Endothelial cell (in vitro differentiated cells): ENCODE results near the gene RECQL5. TPM values are rescaled to one million over a fixed set of nuclear protein-coding genes. Genes with fewer than 3 reads are reported as not detected.

Source experiments
- DNase-seq: peaks from one replicate; pipeline ENCODE4 v3.0.0; 2021; ENCODE audit warnings: low spot score
- H3K27ac Mint-ChIP-seq: one replicate; pipeline ENCODE4 v1.8.0; 2021; ENCODE audit warnings: mixed read lengths, inconsistent platforms; ENCODE audit not compliant: unreplicated experiment
- H3K27me3 Mint-ChIP-seq: one replicate; pipeline ENCODE4 v1.8.0; 2021; ENCODE audit warnings: mild to moderate bottlenecking, moderate library complexity, mixed read lengths, inconsistent platforms; ENCODE audit not compliant: unreplicated experiment
- H3K36me3 Mint-ChIP-seq: one replicate; pipeline ENCODE4 v1.8.0; 2021; ENCODE audit warnings: mild to moderate bottlenecking, low read depth, mixed read lengths, inconsistent platforms; ENCODE audit not compliant: unreplicated experiment
- H3K4me1 Mint-ChIP-seq: one replicate; pipeline ENCODE4 v1.8.0; 2021; ENCODE audit warnings: mild to moderate bottlenecking, mixed read lengths, inconsistent platforms; ENCODE audit not compliant: unreplicated experiment
- H3K4me3 Mint-ChIP-seq: one replicate; pipeline ENCODE4 v1.8.0; 2021; ENCODE audit warnings: mild to moderate bottlenecking, mixed read lengths, inconsistent platforms; ENCODE audit not compliant: unreplicated experiment
- H3K9me3 Mint-ChIP-seq: one replicate; pipeline ENCODE4 v1.8.0; 2021; ENCODE audit warnings: mixed read lengths, inconsistent platforms; ENCODE audit not compliant: unreplicated experiment
- total RNA-seq: library from RNA; stranded (reverse); fragmentation: NEBNext Ultra II Directional; extraction: Animal tissue kit (Norgen Biotek cat#: 25700); gene quantifications from one replicate; pipeline ENCODE4 v1.2.1, GENCODE V29; 2021; ENCODE audit not compliant: unreplicated experiment
- TF ChIP-seq, protein P1 (sequence below): fragments of 200-600 bp; sonication (generic); IDR thresholded peaks from one replicate; pipeline ENCODE4 v1.5.0; 2021; ENCODE audit warnings: antibody characterized with exemption; ENCODE audit not compliant: unreplicated experiment

Gene RECQL5
- total RNA-seq, 1 donor from 2014 or later: 40.2 TPM

- Mint-ChIP-seq H3K36me3 (peaks cover 15% of the 10 kb centered on the region), H3K9me3 (no peaks in the 10 kb centered on the region), H3K4me1 (peaks cover 29% of the 10 kb centered on the region), H3K27ac (no peak overlapping the region), H3K27me3 (peaks cover 1% of the 10 kb centered on the region), H3K4me3 (peak overlapping the region; percentile 74)
- TF ChIP-seq, protein P1, sequence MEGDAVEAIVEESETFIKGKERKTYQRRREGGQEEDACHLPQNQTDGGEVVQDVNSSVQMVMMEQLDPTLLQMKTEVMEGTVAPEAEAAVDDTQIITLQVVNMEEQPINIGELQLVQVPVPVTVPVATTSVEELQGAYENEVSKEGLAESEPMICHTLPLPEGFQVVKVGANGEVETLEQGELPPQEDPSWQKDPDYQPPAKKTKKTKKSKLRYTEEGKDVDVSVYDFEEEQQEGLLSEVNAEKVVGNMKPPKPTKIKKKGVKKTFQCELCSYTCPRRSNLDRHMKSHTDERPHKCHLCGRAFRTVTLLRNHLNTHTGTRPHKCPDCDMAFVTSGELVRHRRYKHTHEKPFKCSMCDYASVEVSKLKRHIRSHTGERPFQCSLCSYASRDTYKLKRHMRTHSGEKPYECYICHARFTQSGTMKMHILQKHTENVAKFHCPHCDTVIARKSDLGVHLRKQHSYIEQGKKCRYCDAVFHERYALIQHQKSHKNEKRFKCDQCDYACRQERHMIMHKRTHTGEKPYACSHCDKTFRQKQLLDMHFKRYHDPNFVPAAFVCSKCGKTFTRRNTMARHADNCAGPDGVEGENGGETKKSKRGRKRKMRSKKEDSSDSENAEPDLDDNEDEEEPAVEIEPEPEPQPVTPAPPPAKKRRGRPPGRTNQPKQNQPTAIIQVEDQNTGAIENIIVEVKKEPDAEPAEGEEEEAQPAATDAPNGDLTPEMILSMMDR: no peak
- no peak for DNase-seq
Measured at GRCh38 chr17:75665981-75666380, 973 bp downstream of the RECQL5 start.

GRCh38 chr17:75664099-75664549 is 2.8 kb downstream of the RECQL5 start:
- TF ChIP-seq, protein P1: no peak
- no peak for DNase-seq
- Mint-ChIP-seq H3K9me3 (no peaks in the 10 kb centered on the region), H3K27me3 (peaks cover 1% of the 10 kb centered on the region), H3K4me3 (peak overlapping the region; percentile 75), H3K4me1 (peaks cover 29% of the 10 kb centered on the region), H3K27ac (no peak overlapping the region), H3K36me3 (peaks cover 4% of the 10 kb centered on the region)

- DNase-seq: no peak
- Mint-ChIP-seq H3K4me3 (peak overlapping the region; percentile 47), H3K4me1 (peaks cover 23% of the 10 kb centered on the region), H3K9me3 (no peaks in the 10 kb centered on the region), H3K27me3 (peaks cover 1% of the 10 kb centered on the region), H3K27ac (peak overlapping the region; percentile 94), H3K36me3 (peaks cover 4% of the 10 kb centered on the region)
- TF ChIP-seq, protein P1: no peak
Measured at GRCh38 chr17:75662511-75662910, 4.4 kb downstream of the RECQL5 start.

- peaks cover 11% of the 10 kb centered on the region for H3K36me3 Mint-ChIP-seq
- DNase-seq: no peak
- H3K9me3 Mint-ChIP-seq: no peaks in the 10 kb centered on the region
- TF ChIP-seq, protein P1: no peak
- H3K4me1 Mint-ChIP-seq: peaks cover 23% of the 10 kb centered on the region
- H3K4me3 Mint-ChIP-seq: no peak overlapping the region
- H3K27me3 Mint-ChIP-seq: peaks cover 1% of the 10 kb centered on the region
- no peak overlapping the region for H3K27ac Mint-ChIP-seq
Measured at GRCh38 chr17:75661531-75661930, 5.4 kb downstream of the RECQL5 start.

- no peak overlapping the region for H3K27ac Mint-ChIP-seq
- peaks cover 17% of the 10 kb centered on the region for H3K4me1 Mint-ChIP-seq
- no peaks in the 10 kb centered on the region for H3K9me3 Mint-ChIP-seq
- TF ChIP-seq, protein P1: no peak
- no peak overlapping the region for H3K4me3 Mint-ChIP-seq
- no peak for DNase-seq
- peaks cover 11% of the 10 kb centered on the region for H3K36me3 Mint-ChIP-seq
- peaks cover 1% of the 10 kb centered on the region for H3K27me3 Mint-ChIP-seq
Measured at GRCh38 chr17:75658237-75658636, 8.7 kb downstream of the RECQL5 start.
